ENCODE data around the gene PCSK1. TPM values are rescaled to one million over a fixed set of nuclear protein-coding genes. Genes with fewer than 3 reads are reported as not detected.
A peak's percentile ranks its signal among the peaks of the same experiment; 100 is the strongest.

The PCSK1 gene
- polyA plus RNA-seq, 2 of the 4 experiments (the other 2 are of a cell fraction) = 0.14 to 0.17 TPM

DNA sequence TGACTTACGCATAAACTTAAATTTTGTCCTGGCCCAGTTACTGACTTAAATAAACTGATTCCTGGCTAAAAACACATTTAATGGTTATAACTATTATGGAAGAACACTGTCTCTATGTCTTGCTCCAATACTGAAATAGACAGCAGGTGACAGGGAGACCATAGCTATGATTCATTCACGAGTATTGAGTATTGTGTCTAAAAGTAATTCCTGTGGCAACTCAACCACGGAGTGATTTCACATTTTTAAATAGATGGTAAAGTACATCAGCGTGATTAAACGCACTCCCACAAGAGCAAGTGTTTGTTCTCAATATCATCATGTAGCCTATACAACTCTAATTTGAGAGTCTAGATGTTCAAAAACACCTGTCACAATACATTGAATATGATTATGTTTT, 35.9 kb upstream of the PCSK1 start:
- H3K4me1 ChIP-seq = no peaks in the 10 kb centered on the region
- TF ChIP-seq FOSB (CRISPR knock-in tag; IDR thresholded peaks at IDR 0.05) (no peak), EHMT2 (IDR thresholded peaks at IDR 0.05; ENCODE audit: low read depth) (no peak), EHF (CRISPR knock-in tag; IDR thresholded peaks at IDR 0.05) (no peak), RNF2 (IDR thresholded peaks at IDR 0.05; ENCODE audit: borderline replicate concordance, low read depth) (no peak), CBX2 (IDR thresholded peaks at IDR 0.05; ENCODE audit: borderline replicate concordance, low read depth) (no peak), JUNB (IDR thresholded peaks at IDR 0.05) (no peak), MYC (IDR thresholded peaks at IDR 0.05; ENCODE audit: borderline replicate concordance, low read length) (no peak), REST (IDR thresholded peaks at IDR 0.05) (no peak), HEYL (CRISPR knock-in tag; IDR thresholded peaks at IDR 0.05) (no peak), ZC3H11A (IDR thresholded peaks at IDR 0.05) (no peak), ZNF302 (CRISPR knock-in tag; IDR thresholded peaks at IDR 0.05) (no peak)
- TF ChIP-seq, protein P1, sequence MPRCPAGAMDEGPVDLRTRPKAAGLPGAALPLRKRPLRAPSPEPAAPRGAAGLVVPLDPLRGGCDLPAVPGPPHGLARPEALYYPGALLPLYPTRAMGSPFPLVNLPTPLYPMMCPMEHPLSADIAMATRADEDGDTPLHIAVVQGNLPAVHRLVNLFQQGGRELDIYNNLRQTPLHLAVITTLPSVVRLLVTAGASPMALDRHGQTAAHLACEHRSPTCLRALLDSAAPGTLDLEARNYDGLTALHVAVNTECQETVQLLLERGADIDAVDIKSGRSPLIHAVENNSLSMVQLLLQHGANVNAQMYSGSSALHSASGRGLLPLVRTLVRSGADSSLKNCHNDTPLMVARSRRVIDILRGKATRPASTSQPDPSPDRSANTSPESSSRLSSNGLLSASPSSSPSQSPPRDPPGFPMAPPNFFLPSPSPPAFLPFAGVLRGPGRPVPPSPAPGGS (IDR thresholded peaks at IDR 0.05) = no peak
- H3K9me3 ChIP-seq = no peaks in the 10 kb centered on the region
- CTCF ChIA-PET = interaction anchor here (1.2 to 1.4 kb wide), 2 partner anchors 12 to 133 kb away, joined by 3 to 4 read pairs; no protein-coding TSS in a partner anchor
- H3K4me2 ChIP-seq = no peak overlapping the region
- ATAC-seq (no peak), DNase-seq (ENCODE audit: low read depth in 1 of 2, low spot score in 1 of 2) (no peak), FAIRE-seq (no peak)
- no peak overlapping the region for H3K4me3 ChIP-seq
- 45% methylated on average over 5 of the region's 5 CpGs for WGBS (ENCODE audit: missing lambda C conversion rate)
- H3K27ac ChIP-seq = no peak overlapping the region
- POLR2A ChIA-PET = no interaction called here

DNA sequence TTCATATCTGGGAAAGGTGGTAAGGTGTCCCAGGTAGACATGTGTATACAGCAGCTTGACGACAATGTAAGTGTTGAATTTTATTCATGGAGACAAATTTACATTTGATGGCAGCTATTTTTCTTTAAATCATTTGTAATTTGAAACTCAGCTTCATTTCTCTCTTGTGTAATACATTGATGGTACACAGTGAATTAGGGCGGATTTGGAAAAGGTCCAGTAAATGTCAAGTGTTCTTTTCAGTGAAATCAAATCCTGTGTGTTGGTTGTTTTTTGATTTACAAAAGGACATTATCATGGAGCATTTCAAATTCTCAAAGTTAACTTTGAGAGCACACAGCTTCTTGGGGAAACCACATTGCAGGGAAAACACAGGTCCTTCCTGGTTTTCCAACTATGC, 30.0 kb upstream of the PCSK1 start:
- Histone ChIP-seq H3K4me2 (no peak overlapping the region), H3K4me1 (no peaks in the 10 kb centered on the region), H3K9me3 (no peaks in the 10 kb centered on the region), H3K4me3 (no peak overlapping the region), H3K27ac (no peak overlapping the region)
- FAIRE-seq (no peak), DNase-seq (ENCODE audit: low read depth in 1 of 2, low spot score in 1 of 2) (no peak), ATAC-seq (no peak)
- ChIA-PET CTCF (no interaction called here), POLR2A (no interaction called here)
- TF ChIP-seq USF2 (IDR thresholded peaks at IDR 0.05) = no peak
- TF ChIP-seq EP300 (IDR thresholded peaks at IDR 0.05) = no peak
- WGBS (ENCODE audit: missing lambda C conversion rate) = 39% methylated on average over 2 of the region's 2 CpGs

DNA sequence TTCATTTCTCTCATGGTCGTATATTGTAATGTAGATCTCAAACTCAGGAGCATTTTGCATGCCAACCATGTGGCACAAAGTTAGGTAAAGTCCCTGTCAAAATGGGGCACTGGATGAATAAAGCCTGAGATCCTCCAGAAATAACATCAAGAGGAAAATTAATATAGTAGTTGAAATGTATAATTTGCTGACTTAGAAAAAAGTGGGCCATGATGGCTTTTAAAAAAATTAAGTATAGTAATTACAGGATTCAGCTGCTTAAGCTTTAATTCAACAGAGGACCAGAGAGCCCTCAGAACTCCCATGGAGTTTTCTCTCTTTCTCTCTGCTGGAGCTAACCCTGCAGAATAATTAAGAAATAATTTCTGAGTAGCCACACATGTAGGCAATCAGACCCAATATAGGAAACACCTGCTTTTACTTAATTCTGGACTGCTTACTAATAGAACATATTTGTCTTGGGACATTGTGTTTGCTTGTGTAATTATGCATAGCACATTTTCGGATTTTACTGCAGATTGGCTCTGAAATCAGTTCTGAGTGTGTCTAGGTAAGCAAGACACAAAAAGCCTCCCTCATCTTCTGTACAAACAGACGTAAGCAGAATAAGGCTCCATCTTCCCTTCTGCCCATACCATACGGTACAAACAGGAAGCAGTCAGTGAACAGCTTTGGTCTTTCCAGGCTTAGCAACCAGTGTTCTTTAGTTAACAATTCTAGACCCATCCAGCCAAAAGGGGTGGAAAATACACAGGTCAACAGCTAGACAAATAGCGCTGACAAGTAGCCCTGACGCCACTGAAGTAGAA, 26.5 kb upstream of the PCSK1 start:
- Histone ChIP-seq H3K4me3 (no peak overlapping the region), H3K4me1 (no peaks in the 10 kb centered on the region), H3K27ac (no peak overlapping the region), H3K4me2 (no peak overlapping the region), H3K9me3 (no peaks in the 10 kb centered on the region)
- POLR2A ChIA-PET = no interaction called here
- ATAC-seq (no peak), FAIRE-seq (no peak), DNase-seq (ENCODE audit: low read depth in 1 of 2, low spot score in 1 of 2) (no peak)
- CTCF ChIA-PET = interaction anchor here (1.4 kb wide), 1 partner anchor 142 kb away, joined by 4 read pairs; no protein-coding TSS in a partner anchor
- WGBS (ENCODE audit: missing lambda C conversion rate) = 66% methylated on average over 6 of the region's 6 CpGs
- TF ChIP-seq MAFK (IDR thresholded peaks at IDR 0.05; ENCODE audit: partially characterized antibody) (peak; percentile 53), REST (IDR thresholded peaks at IDR 0.05) (no peak), MAZ (IDR thresholded peaks at IDR 0.05; ENCODE audit: borderline replicate concordance, low read depth, low read length) (no peak), HMGXB4 (CRISPR knock-in tag; IDR thresholded peaks at IDR 0.05; ENCODE audit: borderline replicate concordance) (no peak), HOXA7 (CRISPR knock-in tag; IDR thresholded peaks at IDR 0.05) (no peak)
